ENCODE data around the gene RUNX3. TPM values are rescaled to one million over a fixed set of nuclear protein-coding genes. Genes with fewer than 3 reads are reported as not detected.

Gene RUNX3
- polyA plus RNA-seq, 1 experiment = not detected

DNA sequence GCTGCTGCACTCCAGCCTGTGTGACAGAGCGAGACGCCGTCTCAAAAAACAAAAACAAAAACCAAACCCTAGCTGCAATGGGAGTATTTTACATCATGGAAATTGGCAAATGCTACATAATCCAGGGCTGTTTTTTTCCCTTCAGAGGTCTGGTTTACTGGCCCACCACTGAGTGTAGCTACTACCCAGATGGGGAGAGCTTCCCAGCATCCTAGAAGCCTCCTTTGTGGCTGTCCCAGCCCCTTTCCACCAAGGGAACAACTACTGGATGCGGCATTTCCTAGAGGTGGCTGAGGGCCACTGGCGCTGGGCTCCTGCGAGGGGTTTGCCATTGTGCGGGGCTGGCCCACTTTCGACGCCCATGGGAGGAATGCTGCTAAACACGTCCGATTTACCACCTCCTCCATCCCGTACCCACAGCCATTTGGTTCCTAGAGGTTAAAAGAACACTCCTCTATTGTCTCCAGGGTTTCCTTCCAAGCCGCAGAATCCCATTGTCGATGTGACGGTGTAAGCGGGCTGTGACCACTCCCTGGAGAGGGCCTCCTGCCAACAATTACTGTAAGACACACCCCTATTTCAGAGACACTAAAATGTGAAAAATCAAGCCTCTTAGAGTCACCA is 55.4 kb downstream of the RUNX3 start:
- CTCF ChIA-PET = no interaction called here
- Histone ChIP-seq H3K27me3 (ENCODE audit: control insufficient read depth, insufficient read depth, low read length) (peaks cover 37% of the 10 kb centered on the region), H3K9me3 (ENCODE audit: control insufficient read depth, insufficient read depth, low read length) (peaks cover 3% of the 10 kb centered on the region; the same call in 1 of the 2 replicates), H3K4me3 (ENCODE audit: low read depth, low read length) (no peak overlapping the region), H3K27ac (ENCODE audit: low read depth, low read length) (no peak overlapping the region)
- TF ChIP-seq, protein P1, sequence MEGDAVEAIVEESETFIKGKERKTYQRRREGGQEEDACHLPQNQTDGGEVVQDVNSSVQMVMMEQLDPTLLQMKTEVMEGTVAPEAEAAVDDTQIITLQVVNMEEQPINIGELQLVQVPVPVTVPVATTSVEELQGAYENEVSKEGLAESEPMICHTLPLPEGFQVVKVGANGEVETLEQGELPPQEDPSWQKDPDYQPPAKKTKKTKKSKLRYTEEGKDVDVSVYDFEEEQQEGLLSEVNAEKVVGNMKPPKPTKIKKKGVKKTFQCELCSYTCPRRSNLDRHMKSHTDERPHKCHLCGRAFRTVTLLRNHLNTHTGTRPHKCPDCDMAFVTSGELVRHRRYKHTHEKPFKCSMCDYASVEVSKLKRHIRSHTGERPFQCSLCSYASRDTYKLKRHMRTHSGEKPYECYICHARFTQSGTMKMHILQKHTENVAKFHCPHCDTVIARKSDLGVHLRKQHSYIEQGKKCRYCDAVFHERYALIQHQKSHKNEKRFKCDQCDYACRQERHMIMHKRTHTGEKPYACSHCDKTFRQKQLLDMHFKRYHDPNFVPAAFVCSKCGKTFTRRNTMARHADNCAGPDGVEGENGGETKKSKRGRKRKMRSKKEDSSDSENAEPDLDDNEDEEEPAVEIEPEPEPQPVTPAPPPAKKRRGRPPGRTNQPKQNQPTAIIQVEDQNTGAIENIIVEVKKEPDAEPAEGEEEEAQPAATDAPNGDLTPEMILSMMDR (IDR thresholded peaks at IDR 0.05; ENCODE audit: low read depth, low read length) = no peak
- DNase-seq (ENCODE audit: low read depth, low spot score) = no peak
- POLR2A ChIA-PET = no interaction called here

DNA sequence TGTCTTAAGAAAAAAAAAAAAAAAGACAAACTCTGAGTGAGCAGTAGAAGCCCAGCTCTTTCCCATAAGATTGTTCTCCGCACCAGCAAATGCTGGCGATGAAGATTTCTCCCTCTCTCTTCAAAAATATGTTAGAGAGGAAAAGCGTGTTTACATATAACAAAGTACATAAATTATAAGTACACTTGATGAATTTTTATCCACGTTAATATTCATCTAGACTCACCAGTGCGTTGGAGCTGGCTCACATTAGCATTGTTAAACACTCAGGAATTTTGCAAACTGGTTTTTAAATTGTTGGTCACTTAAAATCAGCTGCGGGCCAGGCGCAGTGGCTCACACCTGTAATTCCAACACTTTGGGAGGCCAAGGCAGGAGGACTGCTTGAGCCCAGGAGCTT is 56.0 kb downstream of the RUNX3 start:
- Histone ChIP-seq H3K27me3 (ENCODE audit: control insufficient read depth, insufficient read depth, low read length) (peaks cover 31% of the 10 kb centered on the region), H3K9me3 (ENCODE audit: control insufficient read depth, insufficient read depth, low read length) (peaks cover 3% of the 10 kb centered on the region; the same call in 1 of the 2 replicates), H3K4me3 (ENCODE audit: low read depth, low read length) (no peak overlapping the region), H3K27ac (ENCODE audit: low read depth, low read length) (no peak overlapping the region)
- CTCF ChIA-PET = no interaction called here
- DNase-seq (ENCODE audit: low read depth, low spot score) = no peak
- POLR2A ChIA-PET = no interaction called here
- TF ChIP-seq, protein P1 (IDR thresholded peaks at IDR 0.05; ENCODE audit: low read depth, low read length) = no peak

DNA sequence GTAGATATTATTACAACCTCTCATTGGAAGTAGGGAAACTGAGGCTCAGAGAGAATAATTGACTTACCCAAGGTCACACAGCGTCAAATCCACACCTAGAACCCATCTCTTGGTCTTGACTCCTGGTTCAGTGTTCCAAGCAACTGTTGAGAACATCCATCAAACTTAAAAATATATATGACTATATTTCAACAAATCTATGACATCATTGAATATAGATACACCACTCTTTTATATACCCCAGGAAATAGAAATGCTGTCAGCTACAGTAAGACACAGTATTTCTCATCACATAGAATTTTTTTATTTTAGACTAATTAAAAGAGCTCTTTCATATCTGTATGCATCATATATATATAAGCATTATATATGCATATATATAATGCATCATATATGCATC is 56.9 kb downstream of the RUNX3 start:
- Histone ChIP-seq H3K4me3 (ENCODE audit: low read depth, low read length) (no peak overlapping the region), H3K27me3 (ENCODE audit: control insufficient read depth, insufficient read depth, low read length) (peaks cover 33% of the 10 kb centered on the region), H3K27ac (ENCODE audit: low read depth, low read length) (no peak overlapping the region), H3K9me3 (ENCODE audit: control insufficient read depth, insufficient read depth, low read length) (peaks cover under 1% of the 10 kb centered on the region; the same call in 1 of the 2 replicates)
- POLR2A ChIA-PET = no interaction called here
- CTCF ChIA-PET = no interaction called here
- TF ChIP-seq, protein P1 (IDR thresholded peaks at IDR 0.05; ENCODE audit: low read depth, low read length) = no peak
- DNase-seq (ENCODE audit: low read depth, low spot score) = no peak

DNA sequence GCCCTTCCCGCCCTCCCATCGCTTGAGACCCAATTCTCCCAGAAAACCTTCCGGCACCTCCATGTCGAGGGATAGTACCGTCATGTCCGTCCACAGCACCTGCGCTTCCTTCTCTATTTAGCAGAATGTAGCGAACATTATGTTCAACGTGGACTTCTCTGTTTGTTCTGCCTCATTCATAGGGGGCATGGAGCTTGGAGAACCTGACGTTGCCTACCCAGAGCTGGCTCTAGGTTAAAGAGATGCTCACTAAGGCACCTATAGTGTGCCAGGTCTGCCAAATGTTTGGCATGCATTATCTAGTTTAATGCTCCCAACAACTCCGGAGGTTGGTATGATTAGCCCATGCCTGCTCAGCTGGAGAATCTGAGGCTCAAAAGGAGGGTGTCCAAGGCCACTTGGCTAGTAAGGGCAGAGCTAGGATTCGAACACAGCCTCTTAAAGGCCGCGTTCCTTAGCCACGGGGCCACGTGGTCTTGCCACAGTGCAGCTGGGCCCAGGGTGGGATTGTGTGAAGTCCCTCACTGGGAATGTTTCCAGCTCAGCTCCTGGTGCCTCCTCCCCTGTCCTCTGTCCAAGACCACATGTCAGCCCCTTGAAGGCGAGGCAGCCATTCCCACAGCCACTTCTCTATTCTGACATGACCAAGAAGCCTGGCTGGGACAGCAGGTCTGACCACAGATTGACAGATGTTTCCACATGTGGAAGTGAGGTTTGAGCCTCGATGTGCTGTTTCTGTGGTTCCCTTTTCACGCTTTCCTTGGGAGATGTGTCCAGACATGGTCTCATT is 57.8 kb downstream of the RUNX3 start:
- TF ChIP-seq, protein P1 (IDR thresholded peaks at IDR 0.05; ENCODE audit: low read depth, low read length) = no peak
- Histone ChIP-seq H3K9me3 (ENCODE audit: control insufficient read depth, insufficient read depth, low read length) (no peaks in the 10 kb centered on the region), H3K4me3 (ENCODE audit: low read depth, low read length) (no peak overlapping the region), H3K27ac (ENCODE audit: low read depth, low read length) (no peak overlapping the region), H3K27me3 (ENCODE audit: control insufficient read depth, insufficient read depth, low read length) (peaks cover 40% of the 10 kb centered on the region)
- DNase-seq (ENCODE audit: low read depth, low spot score) = no peak
- CTCF ChIA-PET = no interaction called here
- POLR2A ChIA-PET = no interaction called here

DNA sequence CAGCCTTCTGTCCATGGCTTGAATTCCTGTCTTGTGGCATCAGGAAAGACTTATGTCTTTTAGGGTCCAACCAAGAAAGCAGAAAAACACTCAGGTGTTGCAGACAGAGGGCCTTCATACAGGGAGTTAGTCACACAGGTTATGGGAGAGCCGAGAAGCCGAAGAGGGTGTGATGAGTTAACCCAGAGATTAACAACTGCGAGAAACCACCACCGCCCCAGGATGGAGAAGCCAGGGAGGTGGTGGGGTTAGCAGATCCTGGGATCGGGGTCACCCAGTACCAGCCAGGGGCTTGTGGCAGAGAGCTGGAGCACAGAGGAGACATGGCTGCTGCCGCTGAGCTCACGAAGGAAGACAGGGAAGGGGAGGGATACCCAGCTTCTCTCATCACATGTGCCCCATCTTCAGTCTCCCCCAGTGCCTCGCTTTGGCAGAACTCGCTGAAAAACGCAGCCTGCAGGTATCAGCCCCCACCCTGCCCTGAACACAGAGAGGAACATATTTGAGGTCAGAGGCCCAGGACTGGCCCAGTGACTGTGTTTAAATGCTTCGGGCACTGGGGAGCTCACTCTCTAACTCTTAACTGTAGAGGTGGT is 58.7 kb downstream of the RUNX3 start:
- no peak for DNase-seq (ENCODE audit: low read depth, low spot score)
- TF ChIP-seq, protein P1 (IDR thresholded peaks at IDR 0.05; ENCODE audit: low read depth, low read length) = no peak
- ChIA-PET POLR2A (no interaction called here), CTCF (no interaction called here)
- Histone ChIP-seq H3K27ac (ENCODE audit: low read depth, low read length) (no peak overlapping the region), H3K27me3 (ENCODE audit: control insufficient read depth, insufficient read depth, low read length) (peaks cover 43% of the 10 kb centered on the region), H3K4me3 (ENCODE audit: low read depth, low read length) (no peak overlapping the region), H3K9me3 (ENCODE audit: control insufficient read depth, insufficient read depth, low read length) (no peaks in the 10 kb centered on the region)
